22Rv1 (cell line): ENCODE measurements around the gene TBC1D2B.

Source experiments
- ZFX ChIP-seq: fragments of 450-650 bp; IDR thresholded peaks from 2 replicates; pipeline ENCODE4 v1.6.1; 2017; ENCODE audit warnings: antibody characterized with exemption, borderline replicate concordance
- TF ChIP-seq, protein P1 (sequence below): fragments of 450-650 bp; IDR thresholded peaks from 2 replicates; pipeline ENCODE4 v1.5.1; 2017; ENCODE audit warnings: mild to moderate bottlenecking

DNA sequence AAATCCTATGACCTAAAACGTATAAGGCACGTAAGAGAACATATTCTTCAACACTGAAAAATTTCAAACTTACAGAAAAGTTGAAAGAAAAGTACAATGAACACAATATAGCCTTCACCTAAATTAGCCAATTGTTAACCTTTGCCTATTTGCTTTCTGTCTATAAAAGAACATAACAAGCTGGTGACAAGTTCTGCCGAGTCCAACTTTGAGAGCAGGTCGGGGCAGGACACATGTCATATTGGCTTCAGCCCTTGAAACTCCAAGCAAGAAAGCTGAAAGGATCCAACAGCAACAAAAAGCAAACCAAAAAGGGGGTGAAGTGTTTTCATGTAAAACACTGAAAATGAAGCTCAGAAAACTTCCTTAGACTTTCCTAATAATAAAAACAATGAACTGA lies 59.1 kb downstream of the TBC1D2B start:
- TF ChIP-seq, protein P1, sequence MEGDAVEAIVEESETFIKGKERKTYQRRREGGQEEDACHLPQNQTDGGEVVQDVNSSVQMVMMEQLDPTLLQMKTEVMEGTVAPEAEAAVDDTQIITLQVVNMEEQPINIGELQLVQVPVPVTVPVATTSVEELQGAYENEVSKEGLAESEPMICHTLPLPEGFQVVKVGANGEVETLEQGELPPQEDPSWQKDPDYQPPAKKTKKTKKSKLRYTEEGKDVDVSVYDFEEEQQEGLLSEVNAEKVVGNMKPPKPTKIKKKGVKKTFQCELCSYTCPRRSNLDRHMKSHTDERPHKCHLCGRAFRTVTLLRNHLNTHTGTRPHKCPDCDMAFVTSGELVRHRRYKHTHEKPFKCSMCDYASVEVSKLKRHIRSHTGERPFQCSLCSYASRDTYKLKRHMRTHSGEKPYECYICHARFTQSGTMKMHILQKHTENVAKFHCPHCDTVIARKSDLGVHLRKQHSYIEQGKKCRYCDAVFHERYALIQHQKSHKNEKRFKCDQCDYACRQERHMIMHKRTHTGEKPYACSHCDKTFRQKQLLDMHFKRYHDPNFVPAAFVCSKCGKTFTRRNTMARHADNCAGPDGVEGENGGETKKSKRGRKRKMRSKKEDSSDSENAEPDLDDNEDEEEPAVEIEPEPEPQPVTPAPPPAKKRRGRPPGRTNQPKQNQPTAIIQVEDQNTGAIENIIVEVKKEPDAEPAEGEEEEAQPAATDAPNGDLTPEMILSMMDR = no peak
- no peak for TF ChIP-seq ZFX
